ENCODE measurements around the gene C5orf46. TPM values are rescaled to one million over a fixed set of nuclear protein-coding genes. Genes with fewer than 3 reads are reported as not detected.

Gene C5orf46
- total and polyA plus RNA-seq, 8 donors, result 0.47 to 2.3 (median 1.8) TPM; not detected in 5

DNA sequence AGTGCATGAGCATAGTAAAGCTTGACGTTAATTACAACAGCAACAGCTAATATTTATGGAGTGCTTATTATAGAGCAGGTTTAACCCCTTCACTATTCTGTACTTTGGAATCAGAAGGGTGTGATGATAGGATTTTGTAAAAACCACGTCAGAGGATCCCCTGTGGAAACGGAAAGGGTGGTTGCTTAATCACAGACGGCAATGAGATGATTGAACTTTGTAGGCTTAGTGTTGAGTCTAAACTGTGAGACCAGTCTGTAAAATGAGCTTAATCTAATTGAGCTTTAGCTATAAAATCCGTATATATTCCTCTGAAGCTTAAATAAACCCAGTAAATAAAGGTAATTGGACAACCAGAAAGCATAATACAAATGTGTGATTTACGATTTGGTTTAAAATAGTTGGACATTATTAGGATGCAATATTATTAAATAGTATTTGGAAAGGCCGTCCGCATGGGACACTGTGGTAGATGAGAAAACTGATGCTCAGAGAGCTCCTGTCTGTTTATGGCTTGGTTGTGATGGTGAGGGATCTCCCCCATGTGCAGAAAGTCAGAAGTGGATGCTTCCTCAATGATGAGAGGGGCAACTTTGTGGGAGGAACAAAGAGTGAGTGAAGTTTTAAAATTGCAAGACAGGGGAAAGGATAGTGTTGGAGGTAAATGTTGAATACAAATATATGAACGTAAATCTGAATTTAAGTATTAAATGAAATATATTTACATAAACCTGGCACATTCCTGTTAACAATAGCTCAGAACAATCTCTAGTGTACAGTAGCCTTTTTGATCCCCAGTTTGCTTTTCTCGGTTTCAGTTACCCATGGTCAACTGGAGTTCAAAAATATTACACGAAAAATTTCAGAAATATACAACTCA lies 51.2 kb downstream of the C5orf46 start:
- intact Hi-C loops (cut with DNase I), result no loop called here
- H3K27me3 ChIP-seq, result no peaks in the 10 kb centered on the region
- TF ChIP-seq, protein P1, sequence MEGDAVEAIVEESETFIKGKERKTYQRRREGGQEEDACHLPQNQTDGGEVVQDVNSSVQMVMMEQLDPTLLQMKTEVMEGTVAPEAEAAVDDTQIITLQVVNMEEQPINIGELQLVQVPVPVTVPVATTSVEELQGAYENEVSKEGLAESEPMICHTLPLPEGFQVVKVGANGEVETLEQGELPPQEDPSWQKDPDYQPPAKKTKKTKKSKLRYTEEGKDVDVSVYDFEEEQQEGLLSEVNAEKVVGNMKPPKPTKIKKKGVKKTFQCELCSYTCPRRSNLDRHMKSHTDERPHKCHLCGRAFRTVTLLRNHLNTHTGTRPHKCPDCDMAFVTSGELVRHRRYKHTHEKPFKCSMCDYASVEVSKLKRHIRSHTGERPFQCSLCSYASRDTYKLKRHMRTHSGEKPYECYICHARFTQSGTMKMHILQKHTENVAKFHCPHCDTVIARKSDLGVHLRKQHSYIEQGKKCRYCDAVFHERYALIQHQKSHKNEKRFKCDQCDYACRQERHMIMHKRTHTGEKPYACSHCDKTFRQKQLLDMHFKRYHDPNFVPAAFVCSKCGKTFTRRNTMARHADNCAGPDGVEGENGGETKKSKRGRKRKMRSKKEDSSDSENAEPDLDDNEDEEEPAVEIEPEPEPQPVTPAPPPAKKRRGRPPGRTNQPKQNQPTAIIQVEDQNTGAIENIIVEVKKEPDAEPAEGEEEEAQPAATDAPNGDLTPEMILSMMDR (IDR thresholded peaks at IDR 0.05), result no peak
- DNase-seq (no peak), ATAC-seq (no peak), FAIRE-seq (no peak)
- H3K27ac ChIP-seq, result no peak overlapping the region
- H3K9me3 ChIP-seq, result no peaks in the 10 kb centered on the region
- no peaks in the 10 kb centered on the region for H3K36me3 ChIP-seq
- H3K4me1 ChIP-seq, result peaks cover 0 to 14% (median 8%) of the 10 kb centered on the region in 3 donors
- 82 to 87% methylated on average over 11 of the region's 11 CpGs for WGBS, 2 donors
- H3K4me3 ChIP-seq, result no peak overlapping the region

DNA sequence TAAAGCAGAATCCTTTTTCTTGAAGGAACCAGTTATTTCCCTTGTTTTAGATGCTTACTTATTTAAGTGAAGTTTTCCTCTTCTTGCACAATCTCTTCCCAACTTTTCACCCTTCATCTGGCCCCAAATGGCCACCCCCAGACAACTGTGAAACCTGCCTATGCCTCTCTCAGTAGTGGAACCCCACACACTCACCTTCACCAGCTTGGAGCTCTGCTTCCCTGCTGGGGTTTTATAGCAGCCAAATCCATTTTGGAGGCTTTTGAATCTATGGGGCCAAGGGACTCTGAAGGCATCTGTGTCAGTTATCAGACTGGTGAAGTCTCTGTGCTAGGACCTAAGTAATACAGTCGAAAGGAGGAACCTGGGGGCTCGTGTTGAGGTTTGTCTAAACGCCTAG lies 52.0 kb downstream of the C5orf46 start:
- Histone ChIP-seq H3K9me3 (no peaks in the 10 kb centered on the region), H3K4me3 (no peak overlapping the region), H3K27ac (no peak overlapping the region), H3K27me3 (no peaks in the 10 kb centered on the region), H3K36me3 (no peaks in the 10 kb centered on the region), H3K4me1 (peaks cover 0 to 14% (median 8%) of the 10 kb centered on the region in 3 donors)
- WGBS, 2 donors, result 86 to 87% methylated on average over 3 of the region's 3 CpGs
- ATAC-seq (no peak), FAIRE-seq (no peak), DNase-seq (no peak)
- intact Hi-C loops (cut with DNase I), result no loop called here
- TF ChIP-seq, protein P1 (IDR thresholded peaks at IDR 0.05), result no peak

GRCh38 chr5:147853372-147853987 lies 52.9 kb downstream of the C5orf46 start:
- DNase-seq (no peak), ATAC-seq (no peak), FAIRE-seq (no peak)
- 75 to 78% methylated on average over 3 of the region's 3 CpGs for WGBS, 2 donors
- Histone ChIP-seq H3K4me1 (peaks cover 0 to 8% (median 8%) of the 10 kb centered on the region in 3 donors), H3K9me3 (no peaks in the 10 kb centered on the region), H3K4me3 (no peak overlapping the region), H3K36me3 (no peaks in the 10 kb centered on the region), H3K27ac (no peak overlapping the region), H3K27me3 (no peaks in the 10 kb centered on the region)
- intact Hi-C loops (cut with DNase I), result no loop called here
- TF ChIP-seq, protein P1 (IDR thresholded peaks at IDR 0.05), result no peak

- Histone ChIP-seq H3K9me3 (no peaks in the 10 kb centered on the region), H3K36me3 (no peaks in the 10 kb centered on the region), H3K27me3 (no peaks in the 10 kb centered on the region), H3K4me3 (no peak overlapping the region), H3K4me1 (no peaks in the 10 kb centered on the region), H3K27ac (no peak overlapping the region)
- intact Hi-C loops (cut with DNase I), result no loop called here
- TF ChIP-seq, protein P1 (IDR thresholded peaks at IDR 0.05), result no peak
- ATAC-seq (no peak), FAIRE-seq (no peak), DNase-seq (no peak)
- WGBS, 2 donors, result 57 to 71% methylated on average over 3 of the region's 3 CpGs
Measured at GRCh38 chr5:147852365-147852764, 54.0 kb downstream of the C5orf46 start.

- DNase-seq, result no peak
- intact Hi-C loops (cut with DNase I), result no loop called here
- no peak overlapping the region for H3K4me3 ChIP-seq
- no peak for FAIRE-seq
- H3K36me3 ChIP-seq, result no peaks in the 10 kb centered on the region
- no peak for ATAC-seq
- TF ChIP-seq, protein P1 (IDR thresholded peaks at IDR 0.05), result no peak
- H3K9me3 ChIP-seq, result no peaks in the 10 kb centered on the region
- H3K27me3 ChIP-seq, result no peaks in the 10 kb centered on the region
- no peak overlapping the region for H3K27ac ChIP-seq
- 96 to 100% methylated on average over 3 of the region's 3 CpGs for WGBS, 2 donors
- H3K4me1 ChIP-seq, result no peaks in the 10 kb centered on the region
Measured at GRCh38 chr5:147851578-147851977, 54.8 kb downstream of the C5orf46 start.

All from pancreas (tissue), 10 donors.